Smooth muscle cell of the brain vasculature (primary cell): ENCODE results near the gene SMAP1.

Experiments used
- DNase-seq: peaks from one replicate; pipeline ENCODE4 v3.0.0-alpha.2; 2012; ENCODE audit warnings: low read depth, low spot score

The SMAP1 gene

GRCh38 chr6:70842541-70842940, 174.9 kb downstream of the SMAP1 start:
- no peak for DNase-seq

- no peak for DNase-seq
Measured at GRCh38 chr6:70843328-70843918, 175.7 kb downstream of the SMAP1 start.

- DNase-seq: no peak
Measured at GRCh38 chr6:70844301-70844700, 176.6 kb downstream of the SMAP1 start.

- no peak for DNase-seq
Measured at GRCh38 chr6:70846207-70846835, 178.6 kb downstream of the SMAP1 start.

GRCh38 chr6:70847106-70848084, 179.7 kb downstream of the SMAP1 start:
- DNase-seq: no peak

- no peak for DNase-seq
Measured at GRCh38 chr6:70849348-70850069, 181.8 kb downstream of the SMAP1 start.

GRCh38 chr6:70852667-70853246, 185.1 kb downstream of the SMAP1 start:
- no peak for DNase-seq

GRCh38 chr6:70857387-70858077, 189.8 kb downstream of the SMAP1 start:
- no peak for DNase-seq

- DNase-seq: no peak
Measured at GRCh38 chr6:70860045-70860444, 192.4 kb downstream of the SMAP1 start.

- no peak for DNase-seq
Measured at GRCh38 chr6:70860920-70861319, 193.2 kb downstream of the SMAP1 start.

- no peak for DNase-seq
Measured at GRCh38 chr6:70863343-70863742, 195.7 kb downstream of the SMAP1 start.

- no peak for DNase-seq
Measured at GRCh38 chr6:70864401-70864800, 196.7 kb downstream of the SMAP1 start.

GRCh38 chr6:70872469-70872868, 204.8 kb downstream of the SMAP1 start:
- DNase-seq: no peak

- DNase-seq: no peak
Measured at GRCh38 chr6:70874181-70874913, 206.7 kb downstream of the SMAP1 start.

- no peak for DNase-seq
Measured at GRCh38 chr6:70879496-70879895, 211.8 kb downstream of the SMAP1 start.

GRCh38 chr6:70884074-70884983, 216.6 kb downstream of the SMAP1 start:
- peak; percentile 21 for DNase-seq

GRCh38 chr6:70886071-70886470, 218.4 kb downstream of the SMAP1 start:
- no peak for DNase-seq

- DNase-seq: no peak
Measured at GRCh38 chr6:70886661-70887060, 219.0 kb downstream of the SMAP1 start.

GRCh38 chr6:70889270-70889669, 221.6 kb downstream of the SMAP1 start:
- DNase-seq: no peak
